ENCODE data around the gene GATAD2B.

GRCh38 chr1:153795330-153795837, 127.4 kb downstream of the GATAD2B start:
- TF ChIP-seq EP300 (IDR thresholded peaks at IDR 0.05) (no peak), CTCF (IDR thresholded peaks at IDR 0.05) (no peak), POLR2A (IDR thresholded peaks at IDR 0.05) (no peak)
